ENCODE results near the gene NPHP3. TPM values are rescaled to one million over a fixed set of nuclear protein-coding genes. Genes with fewer than 3 reads are reported as not detected.
A peak's percentile ranks its signal among the peaks of the same experiment; 100 is the strongest.
"Not testable (repeated sequence)": the region's sequence is repeated elsewhere in the genome, so short reads cannot be mapped to it uniquely, and the experiment has no call there.

NPHP3 gene
- total and polyA plus RNA-seq, 8 donors, result 20.6 to 110 (median 87.7) TPM

GRCh38 chr3:132642539-132642847 is 79.7 kb downstream of the NPHP3 start:
- Histone ChIP-seq H3K9me3 (no peaks in the 10 kb centered on the region), H3K27me3 (no peaks in the 10 kb centered on the region), H3K27ac (no peak overlapping the region), H3K4me3 (no peak overlapping the region), H3K4me1 (no peaks in the 10 kb centered on the region), H3K36me3 (peaks cover 0 to 22% of the 10 kb centered on the region in 2 donors)
- TF ChIP-seq CTCF (IDR thresholded peaks at IDR 0.05), result no peak
- ATAC-seq (no peak), DNase-seq (no peak)
- intact Hi-C loops (cut with DNase I), result no loop called here

- ATAC-seq (peak; percentile 82), DNase-seq (peak in 1 of 4 donors; percentile 40)
- H3K36me3 ChIP-seq, result peaks cover 0 to 22% of the 10 kb centered on the region in 2 donors
- intact Hi-C loops (cut with DNase I), result no loop called here
- peak; percentile 72 to 81 for TF ChIP-seq CTCF (IDR thresholded peaks at IDR 0.05)
- H3K27ac ChIP-seq, result no peak overlapping the region
- H3K4me3 ChIP-seq, result no peak overlapping the region
- no peaks in the 10 kb centered on the region for H3K4me1 ChIP-seq
- no peaks in the 10 kb centered on the region for H3K9me3 ChIP-seq
- no peaks in the 10 kb centered on the region for H3K27me3 ChIP-seq
Measured at GRCh38 chr3:132641837-132642538, 80.2 kb downstream of the NPHP3 start.

GRCh38 chr3:132641427-132641826 is 80.8 kb downstream of the NPHP3 start:
- peaks cover 0 to 22% of the 10 kb centered on the region in 2 donors for H3K36me3 ChIP-seq
- intact Hi-C loops (cut with DNase I); H3K4me3 ChIP-seq; DNase-seq; H3K27ac ChIP-seq; H3K9me3 ChIP-seq; ATAC-seq; H3K27me3 ChIP-seq; H3K4me1 ChIP-seq: not testable (repeated sequence)

GRCh38 chr3:132638706-132639105 is 83.5 kb downstream of the NPHP3 start:
- intact Hi-C loops (cut with DNase I), result no loop called here
- H3K27me3 ChIP-seq, result no peaks in the 10 kb centered on the region
- TF ChIP-seq CTCF (IDR thresholded peaks at IDR 0.05), result no peak
- no peak for DNase-seq
- peaks cover 0 to 22% of the 10 kb centered on the region in 2 donors for H3K36me3 ChIP-seq
- no peaks in the 10 kb centered on the region for H3K9me3 ChIP-seq
- ATAC-seq, result no peak
- H3K4me1 ChIP-seq, result no peaks in the 10 kb centered on the region
- H3K4me3 ChIP-seq, result no peak overlapping the region
- no peak overlapping the region for H3K27ac ChIP-seq

GRCh38 chr3:132637590-132637989 is 84.6 kb downstream of the NPHP3 start:
- peaks cover 0 to 22% of the 10 kb centered on the region in 2 donors for H3K36me3 ChIP-seq
- DNase-seq (no peak), ATAC-seq (no peak)
- H3K27me3 ChIP-seq, result no peaks in the 10 kb centered on the region
- intact Hi-C loops (cut with DNase I), result no loop called here
- no peak overlapping the region for H3K4me3 ChIP-seq
- H3K27ac ChIP-seq, result no peak overlapping the region
- H3K4me1 ChIP-seq, result no peaks in the 10 kb centered on the region
- no peaks in the 10 kb centered on the region for H3K9me3 ChIP-seq
- TF ChIP-seq CTCF (IDR thresholded peaks at IDR 0.05), result no peak

GRCh38 chr3:132635052-132635451 is 87.2 kb downstream of the NPHP3 start:
- no peak overlapping the region for H3K27ac ChIP-seq
- H3K4me3 ChIP-seq, result no peak overlapping the region
- no peaks in the 10 kb centered on the region for H3K9me3 ChIP-seq
- no peak for TF ChIP-seq CTCF (IDR thresholded peaks at IDR 0.05)
- intact Hi-C loops (cut with DNase I), result no loop called here
- H3K4me1 ChIP-seq, result peaks cover 0 to 2% of the 10 kb centered on the region in 2 donors
- DNase-seq, result no peak
- H3K27me3 ChIP-seq, result no peaks in the 10 kb centered on the region
- peaks cover 0 to 16% of the 10 kb centered on the region in 2 donors for H3K36me3 ChIP-seq
- ATAC-seq, result no peak

All from left lung (tissue), 10 donors.